Large intestine (tissue), 1 donor: ENCODE measurements around the gene MYOCD. TPM values are rescaled to one million over a fixed set of nuclear protein-coding genes. Genes with fewer than 3 reads are reported as not detected.

Source experiments
- polyA plus RNA-seq: library from polyadenylated mRNA; unstranded; fragments of 120-200 nt; gene quantifications from one replicate; pipeline ENCODE4 v1.2.1, GENCODE V29; 2013

MYOCD gene
- polyA plus RNA-seq, 1 donor = 12.2 TPM

Other genes with a start within 250 kb of the MYOCD start
- gene ARHGAP44, start 123.6 kb downstream of the MYOCD start, polyA plus RNA-seq = 3.2 TPM